Brain microvascular endothelial cell (primary cell): ENCODE results near the gene CDON.

Experiments
- DNase-seq: peaks from one replicate; pipeline ENCODE4 v3.0.0-alpha.2; 2020
- H3K27ac ChIP-seq: fragments of 250-450 bp; sonication (Bioruptor Pico); 2 replicates; pipeline ENCODE4 v1.5.1; 2020; ENCODE audit warnings: mild to moderate bottlenecking, moderate library complexity
- H3K27me3 ChIP-seq: fragments of 250-450 bp; sonication (Bioruptor Pico); replicated peaks from 2 replicates; pipeline ENCODE4 v1.5.1; 2020; ENCODE audit warnings: mild to moderate bottlenecking
- H3K36me3 ChIP-seq: fragments of 250-450 bp; sonication (Bioruptor Pico); replicated peaks from 2 replicates; pipeline ENCODE4 v1.5.1; 2020; ENCODE audit warnings: mild to moderate bottlenecking
- H3K4me3 ChIP-seq: 2 replicates; pipeline ENCODE4 v1.5.1; 2011; ENCODE audit warnings: low read depth, mild to moderate bottlenecking, control low read depth, low read length, moderate library complexity
- CTCF ChIP-seq: IDR thresholded peaks from 2 replicates; pipeline ENCODE4 v1.5.1; 2011; ENCODE audit warnings: low read depth, mild to moderate bottlenecking, moderate library complexity, low read length, control low read depth, inconsistent platforms; ENCODE audit errors: missing control alignments
- in situ Hi-C: cut with HindIII; loops from 2 replicates; pipeline ENCODE4 v1.10.0; 2017; ENCODE audit warnings: low sequenced_read_pairs, low pct_ligation_motif_present

The CDON gene

GRCh38 chr11:126063507-126063852 is 814 bp upstream of the CDON start:
- no peak for TF ChIP-seq CTCF
- no peak for DNase-seq
- peak overlapping the region; percentile 61 for H3K4me3 ChIP-seq
- H3K36me3 ChIP-seq = no peaks in the 10 kb centered on the region
- peaks cover 23% of the 10 kb centered on the region for H3K27me3 ChIP-seq
- H3K27ac ChIP-seq = no peak overlapping the region
- in situ Hi-C loops = no loop called here

GRCh38 chr11:126061707-126062678 is 673 bp downstream of the CDON start:
- TF ChIP-seq CTCF = peak; percentile 67

GRCh38 chr11:126060757-126061171 is 1.9 kb downstream of the CDON start:
- in situ Hi-C loops = no loop called here
- Histone ChIP-seq H3K27ac (no peak overlapping the region), H3K4me3 (no peak overlapping the region), H3K36me3 (no peaks in the 10 kb centered on the region), H3K27me3 (peaks cover 34% of the 10 kb centered on the region)
- DNase-seq = no peak
- no peak for TF ChIP-seq CTCF

More at GRCh38 chr11:126061707-126062678, 673 bp downstream of the CDON start:
- Histone ChIP-seq H3K27me3 (peaks cover 34% of the 10 kb centered on the region), H3K4me3 (peak overlapping the region; percentile 61), H3K36me3 (no peaks in the 10 kb centered on the region), H3K27ac (no peak overlapping the region)
- no peak for DNase-seq
- in situ Hi-C loops = no loop called here

- DNase-seq = no peak
- in situ Hi-C loops = no loop called here
- no peak overlapping the region for H3K27ac ChIP-seq
- no peak for TF ChIP-seq CTCF
- peaks cover 34% of the 10 kb centered on the region for H3K27me3 ChIP-seq
- no peaks in the 10 kb centered on the region for H3K36me3 ChIP-seq
- H3K4me3 ChIP-seq = no peak overlapping the region
These were observed 3.4 kb downstream of the CDON start for GRCh38 chr11:126059238-126059781.

- TF ChIP-seq CTCF = no peak
- Histone ChIP-seq H3K27me3 (peaks cover 34% of the 10 kb centered on the region), H3K36me3 (no peaks in the 10 kb centered on the region), H3K4me3 (no peak overlapping the region), H3K27ac (no peak overlapping the region)
- in situ Hi-C loops = no loop called here
- DNase-seq = no peak
These were observed 4.4 kb downstream of the CDON start for GRCh38 chr11:126058105-126058874.
